Tibial artery (tissue), 4 donors: Measurements from ENCODE around the gene INTS1.
"Not testable (repeated sequence)": the region's sequence is repeated elsewhere in the genome, so short reads cannot be mapped to it uniquely, and the experiment has no call there.

Source experiments
- DNase-seq, 2 donors: peaks; one replicate each; pipeline ENCODE4 v3.0.0-alpha.2; 2019
- H3K27ac ChIP-seq, 2 donors: fragments of 200-600 bp; sonication (generic) in 1 of 2; 1 replicate in 1 of 2; 2 replicates in 1 of 2; pipeline ENCODE4 v1.5.1; 2018 to 2019; ENCODE audit warnings: mild to moderate bottlenecking in 1 of 2
- H3K27me3 ChIP-seq, 2 donors: fragments of 200-600 bp; sonication (generic) in 1 of 2; one replicate each; pipeline versions ENCODE4 v1.5.1 to v1.6.0; 2016 to 2019
- H3K36me3 ChIP-seq, 3 donors: fragments of 200-600 bp; sonication (generic) in 2 of 3; one replicate each; pipeline ENCODE4 v1.5.1; 2016 to 2019; ENCODE audit warnings: mild to moderate bottlenecking in 2 of 3
- H3K4me1 ChIP-seq, 4 donors: fragments of 200-600 bp; sonication (generic) in 2 of 4; 1 replicate in 3 of 4; 2 replicates in 1 of 4; pipeline ENCODE4 v1.5.1; 2016 to 2019
- H3K4me3 ChIP-seq, 2 donors: fragments of 200-600 bp; sonication (generic) in 1 of 2; 1 replicate in 1 of 2; 2 replicates in 1 of 2; pipeline ENCODE4 v1.5.1; 2018 to 2019; ENCODE audit warnings: mild to moderate bottlenecking in 2 of 2
- H3K9me3 ChIP-seq, 3 donors: fragments of 200-600 bp; sonication (generic) in 1 of 3; one replicate each; pipeline ENCODE4 v1.5.1; 2016 to 2019
- intact Hi-C: fragments of 100-400 bp; cut with DNase I; formaldehyde crosslinking; loops from one replicate; pipeline ENCODE4 v1.15.0; 2023; ENCODE audit warnings: low total_unique reads
- TF ChIP-seq, protein P1 (sequence below), 2 experiments: fragments of 200-600 bp in 1 of 2; fragments of 450-650 bp in 1 of 2; IDR thresholded peaks; one replicate each; pipeline ENCODE4 v1.5.1; 2017 to 2019; ENCODE audit warnings: antibody characterized with exemption in 2 of 2, mild to moderate bottlenecking in 1 of 2, moderate library complexity in 1 of 2

The INTS1 gene

GRCh38 chr7:1446620-1447032 lies 57.6 kb downstream of the INTS1 start:
- no peak overlapping the region for H3K27ac ChIP-seq
- TF ChIP-seq, protein P1, sequence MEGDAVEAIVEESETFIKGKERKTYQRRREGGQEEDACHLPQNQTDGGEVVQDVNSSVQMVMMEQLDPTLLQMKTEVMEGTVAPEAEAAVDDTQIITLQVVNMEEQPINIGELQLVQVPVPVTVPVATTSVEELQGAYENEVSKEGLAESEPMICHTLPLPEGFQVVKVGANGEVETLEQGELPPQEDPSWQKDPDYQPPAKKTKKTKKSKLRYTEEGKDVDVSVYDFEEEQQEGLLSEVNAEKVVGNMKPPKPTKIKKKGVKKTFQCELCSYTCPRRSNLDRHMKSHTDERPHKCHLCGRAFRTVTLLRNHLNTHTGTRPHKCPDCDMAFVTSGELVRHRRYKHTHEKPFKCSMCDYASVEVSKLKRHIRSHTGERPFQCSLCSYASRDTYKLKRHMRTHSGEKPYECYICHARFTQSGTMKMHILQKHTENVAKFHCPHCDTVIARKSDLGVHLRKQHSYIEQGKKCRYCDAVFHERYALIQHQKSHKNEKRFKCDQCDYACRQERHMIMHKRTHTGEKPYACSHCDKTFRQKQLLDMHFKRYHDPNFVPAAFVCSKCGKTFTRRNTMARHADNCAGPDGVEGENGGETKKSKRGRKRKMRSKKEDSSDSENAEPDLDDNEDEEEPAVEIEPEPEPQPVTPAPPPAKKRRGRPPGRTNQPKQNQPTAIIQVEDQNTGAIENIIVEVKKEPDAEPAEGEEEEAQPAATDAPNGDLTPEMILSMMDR (IDR thresholded peaks at IDR 0.05), result no peak
- no peak for DNase-seq
- no peaks in the 10 kb centered on the region for H3K27me3 ChIP-seq
- intact Hi-C loops, result no loop called here
- H3K4me1 ChIP-seq, result peaks cover 0 to 12% (median 0%) of the 10 kb centered on the region in 4 donors
- H3K9me3 ChIP-seq, result no peaks in the 10 kb centered on the region
- peaks cover 0 to 30% (median 10%) of the 10 kb centered on the region in 3 donors for H3K36me3 ChIP-seq
- no peak overlapping the region for H3K4me3 ChIP-seq

DNA sequence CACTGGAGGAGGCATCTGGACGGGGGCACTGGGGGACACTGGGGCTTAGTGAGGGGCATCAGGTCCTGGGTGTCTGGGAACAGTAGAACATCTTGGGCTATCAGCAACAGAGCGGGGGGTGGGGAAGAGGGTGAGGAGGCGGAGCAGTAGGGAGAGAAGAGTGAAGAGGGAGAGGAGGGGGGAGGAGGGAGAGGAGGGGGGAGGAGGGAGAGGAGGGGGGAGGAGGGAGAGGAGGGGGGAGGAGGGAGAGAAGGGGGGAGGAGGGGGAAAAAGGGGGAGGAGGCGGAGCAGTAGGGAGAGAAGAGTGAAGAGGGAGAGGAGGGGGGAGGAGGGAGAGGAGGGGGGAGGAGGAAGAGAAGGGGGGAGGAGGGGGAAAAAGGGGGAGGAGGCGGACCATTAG lies 58.2 kb downstream of the INTS1 start:
- Histone ChIP-seq H3K4me1 (peaks cover 0 to 12% (median 0%) of the 10 kb centered on the region in 4 donors), H3K36me3 (peaks cover 0 to 36% (median 11%) of the 10 kb centered on the region in 3 donors)
- DNase-seq, H3K27me3 ChIP-seq, intact Hi-C loops, H3K4me3 ChIP-seq, H3K9me3 ChIP-seq, H3K27ac ChIP-seq: not testable (repeated sequence)

- TF ChIP-seq, protein P1 (IDR thresholded peaks at IDR 0.05), result no peak
- Histone ChIP-seq H3K27ac (no peak overlapping the region), H3K36me3 (peaks cover 0 to 42% (median 11%) of the 10 kb centered on the region in 3 donors), H3K27me3 (no peaks in the 10 kb centered on the region), H3K4me1 (peaks cover 0 to 12% (median 0%) of the 10 kb centered on the region in 4 donors), H3K4me3 (no peak overlapping the region), H3K9me3 (no peaks in the 10 kb centered on the region)
- DNase-seq, result no peak
- intact Hi-C loops, result no loop called here
These were observed 58.8 kb downstream of the INTS1 start for GRCh38 chr7:1445341-1445740.

DNA sequence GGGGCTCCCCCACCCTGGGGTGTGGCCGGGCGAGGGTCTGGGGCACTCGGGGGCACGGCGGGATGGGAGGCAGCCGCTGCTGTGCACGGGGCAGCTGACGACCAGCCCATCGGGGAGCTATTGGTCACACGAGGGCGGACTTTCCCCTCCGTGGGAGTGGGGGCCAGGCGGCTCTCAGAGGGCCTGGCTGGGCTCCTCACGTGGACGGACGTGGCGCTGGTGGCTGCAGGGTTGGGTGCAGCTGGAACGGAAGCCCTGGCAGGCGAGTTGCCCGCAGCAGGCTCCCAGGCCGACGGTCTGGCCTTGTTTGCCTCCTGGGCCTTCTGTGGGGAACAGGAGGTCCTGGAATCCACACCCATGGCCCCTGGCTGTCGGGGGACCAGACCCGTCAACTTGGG lies 59.3 kb downstream of the INTS1 start:
- Histone ChIP-seq H3K4me3 (no peak overlapping the region), H3K27me3 (no peaks in the 10 kb centered on the region), H3K4me1 (peaks cover 0 to 12% (median 0%) of the 10 kb centered on the region in 4 donors), H3K27ac (no peak overlapping the region), H3K9me3 (no peaks in the 10 kb centered on the region), H3K36me3 (peaks cover 0 to 45% (median 11%) of the 10 kb centered on the region in 3 donors)
- intact Hi-C loops, result no loop called here
- TF ChIP-seq, protein P1 (IDR thresholded peaks at IDR 0.05), result no peak
- no peak for DNase-seq

DNA sequence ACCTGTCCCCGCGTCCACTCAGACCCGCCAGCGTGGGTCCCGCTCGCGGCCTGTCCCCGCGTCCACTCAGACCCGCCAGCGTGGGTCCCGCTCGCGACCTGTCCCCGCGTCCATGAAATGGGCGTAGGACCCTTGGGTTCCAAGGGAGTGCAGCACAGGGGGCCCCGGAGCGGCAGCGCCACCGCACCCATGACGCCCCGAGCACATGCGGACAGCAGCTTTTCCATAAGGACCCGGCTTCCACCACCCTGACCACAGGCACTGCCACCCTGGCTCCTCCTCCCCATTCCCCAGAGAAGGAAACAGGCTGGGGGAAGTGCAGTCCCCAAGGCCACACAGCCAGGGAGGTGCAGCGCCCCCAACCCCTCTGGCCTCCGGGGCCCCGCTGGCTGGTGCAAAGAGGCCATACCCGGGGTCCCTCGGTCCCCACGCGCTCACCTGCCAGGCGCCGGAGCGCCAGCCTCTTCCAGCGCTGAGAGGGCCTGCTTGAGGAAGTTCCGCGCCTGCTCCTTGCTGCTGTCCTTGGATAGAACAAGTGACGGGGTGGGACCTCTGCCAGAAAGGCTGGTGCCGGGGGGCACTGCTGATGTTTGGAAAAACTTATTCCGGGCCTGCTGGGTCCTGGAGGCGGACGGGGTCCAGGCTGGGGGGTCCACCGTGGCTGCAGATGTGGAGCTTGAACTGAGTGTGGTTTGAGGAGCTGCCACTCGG lies 59.8 kb downstream of the INTS1 start:
- H3K27ac ChIP-seq, result no peak overlapping the region
- TF ChIP-seq, protein P1 (IDR thresholded peaks at IDR 0.05), result no peak
- H3K4me1 ChIP-seq, result peaks cover 0 to 12% (median 0%) of the 10 kb centered on the region in 4 donors
- intact Hi-C loops, result no loop called here
- no peaks in the 10 kb centered on the region for H3K9me3 ChIP-seq
- no peak overlapping the region for H3K4me3 ChIP-seq
- no peak for DNase-seq
- no peaks in the 10 kb centered on the region for H3K27me3 ChIP-seq
- peaks cover 0 to 44% (median 5%) of the 10 kb centered on the region in 3 donors for H3K36me3 ChIP-seq

GRCh38 chr7:1443587-1444200 lies 60.5 kb downstream of the INTS1 start:
- DNase-seq, H3K4me3 ChIP-seq, intact Hi-C loops, H3K27me3 ChIP-seq, H3K9me3 ChIP-seq, H3K27ac ChIP-seq: not testable (repeated sequence)
- Histone ChIP-seq H3K4me1 (peaks cover 0 to 12% (median 0%) of the 10 kb centered on the region in 4 donors), H3K36me3 (peaks cover 0 to 47% (median 5%) of the 10 kb centered on the region in 3 donors)
